Fibroblast of lung (primary cell): Measurements from ENCODE around the gene OGN.

Experiments
- CTCF ChIP-seq, 2 donors: IDR thresholded peaks in 1 of 2; conservative IDR thresholded peaks in 1 of 2; 1 replicate in 1 of 2; 2 replicates in 1 of 2; pipeline ENCODE4 v1.5.1; 2011 to 2012; ENCODE audit warnings: low read length in 2 of 2, control low read depth in 1 of 2, inconsistent platforms in 1 of 2, low read depth in 1 of 2, mild to moderate bottlenecking in 1 of 2
- EZH2 ChIP-seq: IDR thresholded peaks from 2 replicates; pipeline ENCODE4 v1.5.1; 2012; ENCODE audit warnings: low read length, control low read depth, mild to moderate bottlenecking; ENCODE audit errors: missing control alignments

- TF ChIP-seq CTCF (conservative IDR thresholded peaks at IDR 0.05 in 1 of 2, IDR thresholded peaks at IDR 0.05 in 1 of 2; ENCODE audit: low read depth in 1 of 2, low read length in 2 of 2) (no peak), EZH2 (no peak)
Measured at GRCh38 chr9:92406477-92406876, 2.1 kb upstream of the OGN start.
